HG02943 (cell line): ENCODE measurements around the gene INTS6.

Experiments
- ATAC-seq: cut with Tn5 transposase; IDR thresholded peaks from one replicate; pipeline ENCODE4 v1.9.1; 2021; ENCODE audit warnings: mild to moderate bottlenecking, low read depth, moderate library complexity; ENCODE audit not compliant: unreplicated experiment

Gene INTS6

GRCh38 chr13:51325837-51326236 lies 127.0 kb downstream of the INTS6 start:
- no peak for ATAC-seq

- no peak for ATAC-seq
Observed at GRCh38 chr13:51324714-51325420, 128.0 kb downstream of the INTS6 start.

- ATAC-seq = no peak
Observed at GRCh38 chr13:51323824-51324511, 128.9 kb downstream of the INTS6 start.

- ATAC-seq = no peak
Observed at GRCh38 chr13:51322826-51323225, 130.0 kb downstream of the INTS6 start.

- ATAC-seq = no peak
Observed at GRCh38 chr13:51321836-51322235, 131.0 kb downstream of the INTS6 start.

- ATAC-seq = no peak
Observed at GRCh38 chr13:51318876-51319275, 134.0 kb downstream of the INTS6 start.

- no peak for ATAC-seq
Observed at GRCh38 chr13:51318015-51318414, 134.8 kb downstream of the INTS6 start.

GRCh38 chr13:51317262-51317661 lies 135.6 kb downstream of the INTS6 start:
- ATAC-seq = no peak

- ATAC-seq = no peak
Observed at GRCh38 chr13:51313619-51314018, 139.2 kb downstream of the INTS6 start.

GRCh38 chr13:51311957-51312520 lies 140.8 kb downstream of the INTS6 start:
- ATAC-seq = no peak
